ENCODE results near the gene CDC40.

DNA sequence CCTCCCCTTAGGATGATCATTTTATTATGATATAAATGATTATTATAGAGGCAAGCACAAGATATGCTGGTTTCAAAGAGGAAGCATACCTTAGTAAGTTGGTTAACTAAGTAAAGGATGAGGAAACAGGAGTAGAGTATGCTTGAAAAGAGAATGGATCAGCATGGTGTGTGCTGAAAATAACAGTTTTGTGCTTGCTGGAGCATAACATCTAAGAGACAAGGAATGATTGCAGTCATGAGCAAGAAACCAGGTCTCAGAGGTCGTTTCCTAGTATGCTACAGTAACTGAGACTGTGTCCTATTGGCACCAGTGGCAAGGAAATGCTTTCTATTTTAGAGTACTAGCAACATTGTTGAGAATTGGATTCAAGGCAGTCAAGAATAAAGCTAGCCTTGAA, 34.1 kb downstream of the CDC40 start:
- TF ChIP-seq CTCF (conservative IDR thresholded peaks at IDR 0.05 in 1 of 2, IDR thresholded peaks at IDR 0.05 in 1 of 2; ENCODE audit: low read depth in 1 of 2, low read length in 2 of 2), result no peak
- TF ChIP-seq EZH2 (IDR thresholded peaks at IDR 0.05; ENCODE audit: low read length, missing control alignments), result no peak

Measured in fibroblast of lung (primary cell).